Activated T-cell treated with anti-CD3 and anti-CD28 coated beads, Interleukin-2, amount 50 U/mL, for 72 hours (primary cell): ENCODE measurements around the gene TACC3. TPM values are rescaled to one million over a fixed set of nuclear protein-coding genes. Genes with fewer than 3 reads are reported as not detected.

Experiments
- ATAC-seq, 2 donors: fragments of 150-1000 bp; cut with Tn5 transposase; replicated peaks in 1 of 2; 2 replicates each; pipeline ENCODE4 v1.10.0; 2021; ENCODE audit warnings: moderate library complexity in 2 of 2, mild to moderate bottlenecking in 1 of 2
- DNase-seq, 2 donors: peaks; one replicate each; pipeline ENCODE4 v3.0.0; 2021 to 2022; ENCODE audit warnings: mixed read lengths in 1 of 2
- H3K27ac Mint-ChIP-seq: one replicate; pipeline ENCODE4 v1.8.0; 2022; ENCODE audit warnings: mild to moderate bottlenecking, moderate library complexity, mixed read lengths
- H3K27me3 Mint-ChIP-seq: one replicate; pipeline ENCODE4 v1.8.0; 2022; ENCODE audit warnings: low read depth, mixed read lengths
- H3K36me3 Mint-ChIP-seq, 2 donors: one replicate each; pipeline ENCODE4 v1.8.0; 2022; ENCODE audit warnings: mixed read lengths in 2 of 2, mild to moderate bottlenecking in 1 of 2; ENCODE audit not compliant: insufficient read depth in 2 of 2
- H3K4me1 Mint-ChIP-seq: one replicate; pipeline ENCODE4 v1.8.0; 2022; ENCODE audit warnings: low read depth, mixed read lengths
- H3K4me3 Mint-ChIP-seq, 2 donors: one replicate each; pipeline ENCODE4 v1.8.0; 2022; ENCODE audit warnings: mild to moderate bottlenecking in 2 of 2, mixed read lengths in 2 of 2, moderate library complexity in 2 of 2
- H3K9me3 Mint-ChIP-seq, 2 donors: one replicate each; pipeline ENCODE4 v1.8.0; 2022; ENCODE audit warnings: mixed read lengths in 2 of 2
- total RNA-seq, 2 donors: library from RNA; stranded (reverse); gene quantifications; one replicate each; pipeline ENCODE4 v1.2.3, GENCODE V29; 2022

The TACC3 gene
- total RNA-seq, 2 donors from 2014 or later: 172 to 206 TPM

DNA sequence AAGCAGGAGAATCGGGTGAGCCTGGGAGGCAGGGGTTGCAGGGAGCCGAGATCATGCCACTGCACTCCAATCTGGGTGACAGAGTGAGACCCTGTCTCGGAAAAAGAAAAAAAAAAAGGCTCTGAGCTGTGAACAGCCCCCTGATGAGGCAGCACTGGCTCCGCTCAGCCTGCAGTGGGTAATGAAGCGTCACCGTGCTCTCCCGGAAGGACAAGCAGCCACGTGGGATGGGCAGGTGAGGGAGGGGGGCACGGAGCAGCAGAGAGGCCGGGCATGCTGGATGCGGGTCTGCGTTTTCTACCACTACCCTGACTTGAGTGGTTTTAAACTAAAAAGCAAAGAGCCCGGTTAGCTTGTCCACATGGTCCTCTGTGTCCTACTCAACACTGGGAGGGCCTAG is 15.5 kb downstream of the TACC3 start:
- peaks cover 0 to 2% of the 10 kb centered on the region in 2 donors for H3K9me3 Mint-ChIP-seq
- no peak overlapping the region for H3K4me3 Mint-ChIP-seq
- no peaks in the 10 kb centered on the region for H3K27me3 Mint-ChIP-seq
- no peak for DNase-seq
- peaks cover 15 to 46% of the 10 kb centered on the region in 2 donors for H3K36me3 Mint-ChIP-seq
- no peak for ATAC-seq
- peaks cover 4% of the 10 kb centered on the region for H3K4me1 Mint-ChIP-seq
- H3K27ac Mint-ChIP-seq: peak overlapping the region; percentile 38

- Mint-ChIP-seq H3K4me1 (peaks cover 4% of the 10 kb centered on the region), H3K9me3 (peaks cover 0 to 2% of the 10 kb centered on the region in 2 donors), H3K27me3 (no peaks in the 10 kb centered on the region), H3K36me3 (peaks cover 14 to 45% of the 10 kb centered on the region in 2 donors), H3K27ac (no peak overlapping the region), H3K4me3 (no peak overlapping the region)
- DNase-seq: no peak
- ATAC-seq: no peak
Measured at GRCh38 chr4:1737666-1738065, 16.3 kb downstream of the TACC3 start.

DNA sequence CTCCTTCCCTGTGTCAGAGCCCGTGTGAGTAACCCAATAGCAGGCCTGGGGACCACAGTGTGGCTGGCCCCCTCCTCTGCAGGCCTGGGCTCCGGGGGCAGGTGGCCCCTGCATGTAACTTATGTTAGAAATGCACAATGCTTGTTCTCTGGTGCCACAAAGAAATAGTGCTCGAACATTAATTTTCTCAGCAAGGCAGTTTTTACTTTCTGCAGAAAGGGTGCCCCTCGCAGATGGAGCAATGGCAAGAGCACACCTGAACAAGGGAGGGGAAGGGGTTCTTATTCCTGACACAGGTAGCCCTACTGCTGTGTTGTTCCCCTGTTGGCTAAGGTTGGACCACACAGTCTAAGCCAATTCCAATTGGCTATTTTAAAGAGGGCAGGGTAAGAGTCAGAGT is 17.1 kb downstream of the TACC3 start:
- no peak for ATAC-seq
- Mint-ChIP-seq H3K36me3 (peaks cover 14 to 42% of the 10 kb centered on the region in 2 donors), H3K4me3 (no peak overlapping the region), H3K27me3 (no peaks in the 10 kb centered on the region), H3K4me1 (peaks cover 4% of the 10 kb centered on the region), H3K9me3 (peaks cover 0 to 2% of the 10 kb centered on the region in 2 donors), H3K27ac (no peak overlapping the region)
- no peak for DNase-seq

DNA sequence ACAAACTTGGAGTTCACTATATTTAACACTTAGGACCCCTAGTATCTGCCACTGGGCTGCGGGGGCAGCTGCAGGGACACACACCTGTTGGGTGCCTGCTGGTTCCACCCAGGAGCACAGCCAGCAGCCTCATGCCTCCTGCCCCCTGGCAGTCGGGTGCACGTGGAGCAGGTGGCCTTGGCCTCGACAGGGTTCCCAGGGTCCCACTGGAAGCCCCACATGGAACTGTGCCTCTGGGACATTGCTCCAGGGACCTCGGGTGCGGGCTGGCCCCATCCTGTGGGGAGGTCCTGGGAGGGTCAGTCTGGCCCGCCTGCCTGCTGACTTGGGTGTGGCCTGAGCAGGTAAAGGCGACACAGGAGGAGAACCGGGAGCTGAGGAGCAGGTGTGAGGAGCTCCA is 18.0 kb downstream of the TACC3 start:
- no peak for ATAC-seq

DNA sequence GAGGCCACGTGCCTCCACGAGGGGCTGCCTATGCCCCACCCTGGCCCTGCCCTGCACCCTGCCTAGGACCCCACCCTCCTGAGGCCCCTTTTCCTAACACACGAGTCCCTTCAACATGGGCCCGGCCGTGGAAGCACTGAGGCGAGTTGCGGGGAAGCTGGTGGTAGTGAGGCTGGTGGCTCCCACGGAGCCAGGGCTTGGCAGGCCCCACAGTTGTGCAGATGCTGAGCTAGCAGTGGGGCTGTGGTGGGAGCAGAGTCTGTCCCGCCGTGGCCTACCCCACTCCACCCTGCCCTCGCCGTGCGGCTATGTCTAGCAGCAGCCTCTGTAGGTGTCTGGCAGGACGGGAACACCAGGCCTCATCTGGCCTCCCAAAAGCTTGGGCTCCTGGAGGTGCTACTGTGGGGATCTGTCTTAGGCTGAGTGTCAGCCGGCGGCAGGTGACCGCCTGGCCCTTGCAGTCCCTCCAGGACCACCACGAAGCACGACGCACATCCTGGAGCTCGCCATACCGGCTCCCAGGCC is 18.8 kb downstream of the TACC3 start:
- no peak for ATAC-seq
- H3K36me3 Mint-ChIP-seq: peaks cover 17 to 39% of the 10 kb centered on the region in 2 donors
- no peak for DNase-seq
- H3K4me1 Mint-ChIP-seq: peaks cover 4% of the 10 kb centered on the region
- no peak overlapping the region for H3K4me3 Mint-ChIP-seq
- H3K27me3 Mint-ChIP-seq: no peaks in the 10 kb centered on the region
- H3K27ac Mint-ChIP-seq: no peak overlapping the region
- peaks cover 0 to 2% of the 10 kb centered on the region in 2 donors for H3K9me3 Mint-ChIP-seq

More for the DNA sequence above, 18.0 kb downstream of the TACC3 start:
- Mint-ChIP-seq H3K9me3 (peaks cover 0 to 2% of the 10 kb centered on the region in 2 donors), H3K36me3 (peaks cover 17 to 39% of the 10 kb centered on the region in 2 donors), H3K4me3 (no peak overlapping the region), H3K4me1 (peaks cover 4% of the 10 kb centered on the region), H3K27ac (no peak overlapping the region), H3K27me3 (no peaks in the 10 kb centered on the region)
- DNase-seq: no peak

DNA sequence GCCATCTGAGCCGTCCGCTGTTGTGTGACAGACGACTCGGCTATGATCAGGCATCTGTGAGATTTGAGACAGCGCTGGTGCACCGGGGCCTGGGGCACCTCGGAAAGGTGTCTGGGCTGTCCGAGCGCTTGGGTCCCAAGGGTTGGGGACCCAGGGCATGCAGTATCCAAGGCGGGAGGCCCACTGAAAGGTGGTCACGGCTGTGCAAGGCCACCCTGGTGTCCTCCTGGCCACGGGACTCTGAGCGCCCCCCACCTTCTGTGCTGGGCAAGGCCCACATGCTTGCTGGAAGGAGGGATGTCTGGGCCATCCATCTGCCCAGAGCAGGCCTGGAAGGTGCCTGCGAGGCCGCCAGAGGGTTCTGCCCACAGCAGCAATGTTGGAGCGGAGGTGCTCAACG is 19.9 kb downstream of the TACC3 start:
- H3K27me3 Mint-ChIP-seq: no peaks in the 10 kb centered on the region
- peaks cover 4% of the 10 kb centered on the region for H3K4me1 Mint-ChIP-seq
- no peak overlapping the region for H3K4me3 Mint-ChIP-seq
- no peak overlapping the region for H3K27ac Mint-ChIP-seq
- ATAC-seq (no peak), DNase-seq (no peak)
- H3K36me3 Mint-ChIP-seq: peaks cover 15 to 36% of the 10 kb centered on the region in 2 donors
- peaks cover 0 to 2% of the 10 kb centered on the region in 2 donors for H3K9me3 Mint-ChIP-seq

DNA sequence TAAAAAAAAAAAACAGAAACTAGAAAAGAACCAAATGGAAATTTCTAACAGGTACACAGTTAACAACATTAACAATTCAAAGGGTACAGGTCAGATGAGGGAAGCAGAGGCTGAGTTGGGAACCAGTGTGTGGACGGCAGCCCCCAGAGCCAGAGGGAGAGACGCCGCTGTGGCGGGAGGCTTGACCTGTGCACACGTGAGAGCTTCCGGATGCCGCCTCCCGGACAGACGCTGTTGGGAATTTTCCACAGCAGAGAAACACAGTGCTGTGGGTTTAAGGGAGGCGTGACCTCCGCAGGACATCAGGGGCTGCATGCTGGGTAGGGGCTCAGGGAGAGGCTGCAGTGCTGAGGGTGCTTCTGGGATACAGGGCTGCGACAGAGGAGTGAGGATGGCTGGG is 22.2 kb downstream of the TACC3 start:
- no peak for ATAC-seq
- Mint-ChIP-seq H3K36me3 (peaks cover 8 to 20% of the 10 kb centered on the region in 2 donors), H3K9me3 (peaks cover 0 to 2% of the 10 kb centered on the region in 2 donors), H3K27ac (no peak overlapping the region), H3K27me3 (no peaks in the 10 kb centered on the region), H3K4me1 (peaks cover 4% of the 10 kb centered on the region), H3K4me3 (no peak overlapping the region)
- no peak for DNase-seq

DNA sequence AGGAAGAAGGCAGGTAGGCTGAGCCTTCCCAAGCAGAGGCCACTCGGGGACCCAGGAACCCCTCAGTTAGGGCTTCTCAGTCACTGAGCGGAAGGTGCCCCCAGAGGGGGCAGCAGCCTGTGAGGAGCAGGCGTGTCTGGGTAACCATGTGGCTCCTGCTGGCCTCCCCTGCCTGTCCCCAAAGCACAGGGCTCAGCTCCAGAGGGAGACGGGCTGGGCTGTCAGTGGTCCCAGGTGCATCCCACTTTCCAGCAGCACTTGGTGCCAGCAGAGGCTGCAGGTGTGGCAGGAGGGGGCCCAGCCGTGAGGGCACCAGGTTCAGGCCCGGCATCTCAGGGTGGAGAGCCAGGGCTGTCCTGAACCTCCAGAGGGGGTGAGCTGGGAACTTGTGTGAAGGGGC is 22.7 kb downstream of the TACC3 start:
- Mint-ChIP-seq H3K9me3 (no peaks in the 10 kb centered on the region), H3K4me3 (no peak overlapping the region), H3K27me3 (no peaks in the 10 kb centered on the region), H3K4me1 (peaks cover 4% of the 10 kb centered on the region), H3K36me3 (peaks cover 6 to 16% of the 10 kb centered on the region in 2 donors), H3K27ac (no peak overlapping the region)
- ATAC-seq: no peak
- no peak for DNase-seq

GRCh38 chr4:1744552-1744951 is 23.2 kb downstream of the TACC3 start:
- Mint-ChIP-seq H3K27me3 (no peaks in the 10 kb centered on the region), H3K9me3 (no peaks in the 10 kb centered on the region), H3K4me3 (no peak overlapping the region), H3K36me3 (peaks cover 6 to 13% of the 10 kb centered on the region in 2 donors), H3K27ac (no peak overlapping the region), H3K4me1 (peaks cover 4% of the 10 kb centered on the region)
- ATAC-seq: no peak
- DNase-seq: no peak

DNA sequence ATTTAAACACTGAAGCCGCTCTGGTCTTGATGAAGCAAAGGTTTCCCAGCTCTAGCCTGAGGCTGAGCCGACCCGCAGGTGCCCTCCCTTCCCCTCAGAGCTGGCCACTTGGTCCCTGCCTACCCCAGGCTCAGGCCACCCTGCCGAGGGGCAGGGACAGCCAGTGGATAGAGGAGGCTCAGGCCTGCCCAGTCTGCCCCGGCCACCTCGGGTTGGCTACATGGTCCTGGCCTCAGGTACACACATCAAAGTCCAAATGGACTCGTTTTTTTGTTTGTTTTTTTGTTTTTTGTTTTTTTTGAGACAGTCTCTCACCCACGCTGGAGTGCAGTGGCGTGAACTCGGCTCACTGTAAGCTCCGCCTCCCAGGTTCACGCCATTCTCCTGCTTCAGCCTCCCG is 23.8 kb downstream of the TACC3 start:
- ATAC-seq: no peak
- Mint-ChIP-seq H3K36me3 (peaks cover 6 to 13% of the 10 kb centered on the region in 2 donors), H3K9me3 (no peaks in the 10 kb centered on the region), H3K27ac (no peak overlapping the region), H3K27me3 (no peaks in the 10 kb centered on the region), H3K4me3 (no peak overlapping the region), H3K4me1 (peaks cover 4% of the 10 kb centered on the region)
- no peak for DNase-seq

- no peak overlapping the region for H3K27ac Mint-ChIP-seq
- H3K9me3 Mint-ChIP-seq: no peaks in the 10 kb centered on the region
- H3K36me3 Mint-ChIP-seq: peaks cover 6 to 12% of the 10 kb centered on the region in 2 donors
- no peak for DNase-seq
- H3K27me3 Mint-ChIP-seq: no peaks in the 10 kb centered on the region
- no peak for ATAC-seq
- H3K4me3 Mint-ChIP-seq: no peak overlapping the region
- H3K4me1 Mint-ChIP-seq: peaks cover 4% of the 10 kb centered on the region
Measured at GRCh38 chr4:1745697-1746096, 24.4 kb downstream of the TACC3 start.

GRCh38 chr4:1746265-1746691 is 25.0 kb downstream of the TACC3 start:
- Mint-ChIP-seq H3K4me3 (no peak overlapping the region), H3K4me1 (no peaks in the 10 kb centered on the region), H3K27ac (no peak overlapping the region), H3K27me3 (no peaks in the 10 kb centered on the region), H3K9me3 (no peaks in the 10 kb centered on the region), H3K36me3 (peaks cover 3 to 7% of the 10 kb centered on the region in 2 donors)
- ATAC-seq: peak; percentile 75 to 76
- peak; percentile 88 to 89 for DNase-seq

GRCh38 chr4:1746919-1747602 is 25.7 kb downstream of the TACC3 start:
- no peaks in the 10 kb centered on the region for H3K9me3 Mint-ChIP-seq
- peaks cover 3 to 7% of the 10 kb centered on the region in 2 donors for H3K36me3 Mint-ChIP-seq
- DNase-seq (no peak), ATAC-seq (no peak)
- no peak overlapping the region for H3K4me3 Mint-ChIP-seq
- H3K27me3 Mint-ChIP-seq: no peaks in the 10 kb centered on the region
- no peaks in the 10 kb centered on the region for H3K4me1 Mint-ChIP-seq
- no peak overlapping the region for H3K27ac Mint-ChIP-seq

GRCh38 chr4:1747603-1747967 is 26.3 kb downstream of the TACC3 start:
- DNase-seq: no peak
- no peak for ATAC-seq
- Mint-ChIP-seq H3K9me3 (no peaks in the 10 kb centered on the region), H3K36me3 (peaks cover 3 to 7% of the 10 kb centered on the region in 2 donors), H3K4me3 (no peak overlapping the region), H3K27ac (no peak overlapping the region), H3K4me1 (no peaks in the 10 kb centered on the region), H3K27me3 (no peaks in the 10 kb centered on the region)
